Omental fat pad (tissue), 4 donors: Measurements from ENCODE around the gene JOSD2. TPM values are rescaled to one million over a fixed set of nuclear protein-coding genes. Genes with fewer than 3 reads are reported as not detected.

Experiments used
- ATAC-seq: fragments of 150-250 bp; one replicate; pipeline ENCODE4 v1.9.1; 2016; ENCODE audit warnings: mild to moderate bottlenecking, moderate library complexity; ENCODE audit not compliant: low FRiP score
- DNase-seq: peaks from one replicate; pipeline ENCODE4 v3.0.0-alpha.2; 2019; ENCODE audit warnings: low spot score
- CTCF ChIP-seq, 3 donors: fragments of 450-650 bp; IDR thresholded peaks; one replicate each; pipeline ENCODE4 v1.5.1; 2016 to 2017; ENCODE audit warnings: antibody characterized with exemption in 3 of 3, mild to moderate bottlenecking in 3 of 3, moderate library complexity in 2 of 3
- total RNA-seq, 4 donors: library from RNA; depleted of rRNA; stranded (reverse); fragments of >200 nt; gene quantifications; one replicate each; pipeline ENCODE4 v1.1.0, GENCODE V29; 2016

The JOSD2 gene
- total RNA-seq, 4 donors from 2014 or later, result 20.4 to 32.0 (median 23.0) TPM

GRCh38 chr19:50551034-50551714 lies 40.2 kb upstream of the JOSD2 start:
- DNase-seq, result no peak
- TF ChIP-seq CTCF (IDR thresholded peaks at IDR 0.05), result no peak
- no peak for ATAC-seq

DNA sequence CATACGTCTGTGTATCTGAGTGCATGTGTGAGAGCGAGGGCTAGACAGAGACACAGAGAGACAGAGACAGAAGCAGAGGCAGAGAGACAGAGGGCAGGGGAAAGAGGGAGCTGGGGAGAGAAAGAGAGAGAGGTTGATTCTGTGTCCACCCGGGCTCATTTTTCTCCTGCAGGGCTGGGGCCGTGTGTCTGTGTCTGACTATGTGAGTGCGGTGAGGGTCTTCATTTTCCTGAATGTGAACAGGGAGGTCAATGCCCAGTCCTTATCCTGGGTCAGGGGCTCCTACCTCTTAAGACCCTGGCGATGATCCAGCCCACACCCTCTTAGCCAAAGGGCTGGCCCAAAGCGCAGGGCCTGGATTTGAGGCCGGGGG lies 39.6 kb upstream of the JOSD2 start:
- ATAC-seq (no peak), DNase-seq (no peak)
- no peak for TF ChIP-seq CTCF (IDR thresholded peaks at IDR 0.05)

DNA sequence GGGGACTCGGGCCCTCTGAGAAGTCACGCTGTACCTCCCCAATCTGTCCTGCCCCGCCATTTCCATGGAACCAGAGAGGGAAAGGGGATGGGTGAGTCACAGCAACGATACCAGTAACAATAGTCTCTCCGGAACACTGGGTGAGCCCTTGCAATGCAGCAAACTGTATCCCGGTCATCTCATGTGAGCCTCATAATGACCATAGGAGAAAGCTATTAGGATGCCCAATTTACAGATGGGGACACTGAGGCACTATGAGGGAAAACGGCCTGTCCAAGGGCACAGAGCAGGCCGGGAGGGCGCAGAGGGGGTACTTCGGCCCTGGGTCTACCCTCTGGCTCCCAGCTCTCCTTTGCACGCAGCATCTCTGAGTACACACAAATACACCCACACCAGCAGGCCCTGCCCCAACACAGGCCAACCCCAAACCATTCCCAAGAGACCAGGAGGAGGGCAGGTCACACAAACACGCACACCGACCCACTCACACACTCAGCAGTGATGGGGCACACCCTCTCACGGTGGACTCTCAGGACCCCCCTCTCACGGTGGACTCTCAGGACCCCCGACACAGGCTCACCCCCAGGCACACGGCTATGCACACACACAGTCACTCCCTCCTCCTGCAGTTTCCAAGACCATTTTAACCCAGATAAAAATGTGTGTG lies 39.1 kb upstream of the JOSD2 start:
- no peak for TF ChIP-seq CTCF (IDR thresholded peaks at IDR 0.05)
- ATAC-seq (no peak), DNase-seq (no peak)

DNA sequence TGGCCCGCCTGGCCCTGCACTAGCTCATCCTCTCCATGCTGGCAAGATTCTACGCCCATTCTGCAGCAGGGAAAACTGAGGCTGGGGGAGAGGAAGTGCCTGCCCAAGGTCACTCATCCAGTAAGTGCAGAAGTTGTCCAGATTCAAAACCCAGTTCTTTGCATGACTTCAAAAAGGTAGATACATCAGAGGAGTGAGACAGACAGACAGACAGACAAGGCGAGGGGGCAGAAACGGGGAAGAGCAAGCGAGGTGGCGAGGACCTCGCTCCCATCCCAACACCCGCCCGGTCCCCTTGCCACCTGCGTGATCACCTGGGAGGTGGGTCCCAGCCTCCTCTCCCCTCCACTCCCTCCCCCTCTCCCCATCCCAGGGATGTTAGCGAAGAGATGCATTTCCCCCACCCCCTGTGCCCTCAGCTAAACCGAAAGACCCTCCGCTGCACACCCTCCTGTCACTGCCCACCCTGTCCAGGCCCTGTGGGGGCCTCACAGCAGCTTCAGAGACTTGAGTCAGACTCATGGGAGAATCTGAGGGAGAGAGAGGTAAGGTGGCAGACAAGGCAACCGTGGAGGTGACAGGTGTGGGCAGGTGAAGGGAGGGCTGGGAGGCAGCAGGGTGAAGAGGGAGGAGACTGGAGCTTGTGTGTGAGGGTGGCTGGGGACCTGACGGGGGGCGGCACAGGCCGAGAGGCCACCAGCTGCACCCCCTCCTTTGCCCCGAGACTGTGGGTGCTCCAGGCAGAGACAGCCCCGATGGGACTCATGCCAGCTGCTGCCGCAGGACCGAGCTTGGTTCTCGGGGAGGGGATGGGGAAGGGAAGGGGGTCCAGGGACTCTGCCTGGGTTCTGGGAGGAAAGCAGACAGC lies 38.3 kb upstream of the JOSD2 start:
- ATAC-seq, result no peak
- TF ChIP-seq CTCF (IDR thresholded peaks at IDR 0.05), result no peak

GRCh38 chr19:50548191-50549058 lies 37.4 kb upstream of the JOSD2 start:
- TF ChIP-seq CTCF (IDR thresholded peaks at IDR 0.05), result no peak
- DNase-seq, result no peak

More for the DNA sequence above, 38.3 kb upstream of the JOSD2 start:
- DNase-seq, result no peak

GRCh38 chr19:50547385-50548190 lies 36.6 kb upstream of the JOSD2 start:
- ATAC-seq, result no peak
- no peak for DNase-seq
- no peak for TF ChIP-seq CTCF (IDR thresholded peaks at IDR 0.05)

More at GRCh38 chr19:50548191-50549058, 37.4 kb upstream of the JOSD2 start:
- no peak for ATAC-seq
